ENCODE measurements around the gene C1QB. TPM values are rescaled to one million over a fixed set of nuclear protein-coding genes. Genes with fewer than 3 reads are reported as not detected.

Gene C1QB
- total and polyA plus RNA-seq, 4 donors, result 39.6 to 702 (median 431) TPM

GRCh38 chr1:22711071-22711470, 58.0 kb downstream of the C1QB start:
- Histone ChIP-seq H3K4me3 (no peak overlapping the region), H3K4me1 (ENCODE audit: control insufficient read depth in 5 of 5, insufficient read depth in 5 of 5, low read length in 5 of 5) (peaks cover 0 to 24% (median 5%) of the 10 kb centered on the region in 5 donors), H3K27me3 (ENCODE audit: control insufficient read depth in 3 of 3, insufficient read depth in 3 of 3, low read length in 2 of 3) (no peaks in the 10 kb centered on the region), H3K9ac (ENCODE audit: insufficient read depth in 1 of 2, low read length in 2 of 2) (no peak overlapping the region), H3K36me3 (ENCODE audit: control insufficient read depth in 4 of 4, insufficient read depth in 4 of 4, low read length in 4 of 4) (peaks cover 0 to 3% (median 0%) of the 10 kb centered on the region in 4 donors), H3K27ac (ENCODE audit: low read depth in 1 of 2, low read length in 1 of 2) (no peak overlapping the region), H3K9me3 (ENCODE audit: control insufficient read depth in 4 of 4, insufficient read depth in 3 of 4, low read length in 3 of 4) (no peaks in the 10 kb centered on the region)
- WGBS, 2 donors, result 1% methylated on average over 18 to 60 of the region's 60 CpGs
- DNase-seq (no peak), ATAC-seq (ENCODE audit: insufficient read depth, low FRiP score) (no peak)
- TF ChIP-seq, protein P1, sequence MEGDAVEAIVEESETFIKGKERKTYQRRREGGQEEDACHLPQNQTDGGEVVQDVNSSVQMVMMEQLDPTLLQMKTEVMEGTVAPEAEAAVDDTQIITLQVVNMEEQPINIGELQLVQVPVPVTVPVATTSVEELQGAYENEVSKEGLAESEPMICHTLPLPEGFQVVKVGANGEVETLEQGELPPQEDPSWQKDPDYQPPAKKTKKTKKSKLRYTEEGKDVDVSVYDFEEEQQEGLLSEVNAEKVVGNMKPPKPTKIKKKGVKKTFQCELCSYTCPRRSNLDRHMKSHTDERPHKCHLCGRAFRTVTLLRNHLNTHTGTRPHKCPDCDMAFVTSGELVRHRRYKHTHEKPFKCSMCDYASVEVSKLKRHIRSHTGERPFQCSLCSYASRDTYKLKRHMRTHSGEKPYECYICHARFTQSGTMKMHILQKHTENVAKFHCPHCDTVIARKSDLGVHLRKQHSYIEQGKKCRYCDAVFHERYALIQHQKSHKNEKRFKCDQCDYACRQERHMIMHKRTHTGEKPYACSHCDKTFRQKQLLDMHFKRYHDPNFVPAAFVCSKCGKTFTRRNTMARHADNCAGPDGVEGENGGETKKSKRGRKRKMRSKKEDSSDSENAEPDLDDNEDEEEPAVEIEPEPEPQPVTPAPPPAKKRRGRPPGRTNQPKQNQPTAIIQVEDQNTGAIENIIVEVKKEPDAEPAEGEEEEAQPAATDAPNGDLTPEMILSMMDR (IDR thresholded peaks at IDR 0.05; ENCODE audit: control extremely low read depth, extremely low read depth), result no peak

Small RNA genes within 50 kb of the gene (small RNA-seq; reads per million reads assigned to genes)
- gene MIR6127 (ENCODE audit: low replicate concordance), result not detected

Other genes with a start within 250 kb of the C1QB start
- 10 to 100 TPM; 16.6 to 19.3 TPM for gene ZBTB40, start 201.4 kb upstream of the C1QB start, total RNA-seq
- gene ZBTB40, start 201.4 kb upstream of the C1QB start, polyA plus RNA-seq, result 1 to 10 TPM; 6.6 to 7.4 TPM
- gene EPHA8, start 89.7 kb upstream of the C1QB start, total RNA-seq, result not detected
- gene EPHA8, start 89.7 kb upstream of the C1QB start, polyA plus RNA-seq, result under 1 TPM in 1 of 2 donors, not detected in 1; 0.01 TPM
- gene C1QA, start 16.6 kb upstream of the C1QB start, total RNA-seq, result 100 to 1,000 TPM in 1 of 2 donors, 10 to 100 TPM in 1; 27.4 to 502 TPM
- 100 to 1,000 TPM; 279 to 513 TPM for gene C1QA, start 16.6 kb upstream of the C1QB start, polyA plus RNA-seq
- 100 to 1,000 TPM in 1 of 2 donors, 10 to 100 TPM in 1; 41.3 to 554 TPM for gene C1QC, start 9.6 kb upstream of the C1QB start, total RNA-seq
- gene C1QC, start 9.6 kb upstream of the C1QB start, polyA plus RNA-seq, result 100 to 1,000 TPM; 125 to 335 TPM
- 1 to 10 TPM; 6.7 to 8.5 TPM for gene EPHB2, start 57.6 kb downstream of the C1QB start, total RNA-seq
- gene EPHB2, start 57.6 kb downstream of the C1QB start, polyA plus RNA-seq, result 1 to 10 TPM; 1.2 to 4.8 TPM

Data from lung (tissue), 13 donors.